ENCODE results near the gene SKI.

Gene SKI

GRCh38 chr1:2208309-2209239 is 19.5 kb upstream of the SKI start:
- TF ChIP-seq CTCF (IDR thresholded peaks at IDR 0.05; ENCODE audit: control extremely low read depth, extremely low read depth, low read depth, missing control alignments), result no peak
- CTCF ChIA-PET, result no interaction called here
- no peak for DNase-seq (ENCODE audit: extremely low spot score)
- POLR2A ChIA-PET, result no interaction called here

GRCh38 chr1:2209400-2210083 is 18.6 kb upstream of the SKI start:
- DNase-seq (ENCODE audit: extremely low spot score), result no peak
- ChIA-PET CTCF (no interaction called here), POLR2A (interaction anchor here (1.6 kb wide), 1 partner anchor 18 kb away, joined by 6 read pairs; no protein-coding TSS in a partner anchor)
- no peak for TF ChIP-seq CTCF (IDR thresholded peaks at IDR 0.05; ENCODE audit: control extremely low read depth, extremely low read depth, low read depth, missing control alignments)

GRCh38 chr1:2210084-2210653 is 17.9 kb upstream of the SKI start:
- ChIA-PET POLR2A (interaction anchor here (1.6 kb wide), 1 partner anchor 17 kb away, joined by 6 read pairs; no protein-coding TSS in a partner anchor), CTCF (no interaction called here)
- no peak for TF ChIP-seq CTCF (IDR thresholded peaks at IDR 0.05; ENCODE audit: control extremely low read depth, extremely low read depth, low read depth, missing control alignments)
- DNase-seq (ENCODE audit: extremely low spot score), result no peak

- no peak for DNase-seq (ENCODE audit: extremely low spot score)
- CTCF ChIA-PET, result no interaction called here
- TF ChIP-seq CTCF (IDR thresholded peaks at IDR 0.05; ENCODE audit: control extremely low read depth, extremely low read depth, low read depth, missing control alignments), result no peak
- POLR2A ChIA-PET, result interaction anchor here (1.6 kb wide), 1 partner anchor 17 kb away, joined by 6 read pairs; no protein-coding TSS in a partner anchor
Measured at GRCh38 chr1:2210786-2211185, 17.3 kb upstream of the SKI start.

DNA sequence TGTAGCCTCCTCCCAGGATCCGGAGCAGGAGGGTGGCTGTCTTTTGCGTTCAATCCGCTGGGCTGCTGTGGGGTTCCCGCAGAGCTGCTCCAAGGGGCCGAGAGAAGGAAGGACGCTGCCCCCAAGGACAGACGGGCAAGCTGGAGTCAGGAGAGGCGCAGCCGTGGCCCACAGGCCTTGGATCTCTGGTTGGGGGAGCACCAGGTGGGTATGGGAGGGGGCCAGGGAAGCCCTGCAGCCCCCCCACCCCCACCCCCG is 15.9 kb upstream of the SKI start:
- POLR2A ChIA-PET, result no interaction called here

More for the DNA sequence above, 15.9 kb upstream of the SKI start:
- CTCF ChIA-PET, result interaction anchor here (0.8 to 1.6 kb wide), 2 partner anchors 9 to 12 kb away, joined by 3 to 4 read pairs; no protein-coding TSS in a partner anchor
- no peak for DNase-seq (ENCODE audit: extremely low spot score)
- TF ChIP-seq CTCF (IDR thresholded peaks at IDR 0.05; ENCODE audit: control extremely low read depth, extremely low read depth, low read depth, missing control alignments), result no peak
